NB4 (cell line): Measurements from ENCODE around the gene DLG2.

Experiments
- MYC ChIP-seq: IDR thresholded peaks from 2 replicates; pipeline ENCODE4 v1.6.1; 2011; ENCODE audit warnings: low read depth, low read length
- POLR2A ChIP-seq: IDR thresholded peaks from 2 replicates; pipeline ENCODE4 v1.6.1; 2011; ENCODE audit warnings: mild to moderate bottlenecking; ENCODE audit not compliant: insufficient read length; ENCODE audit errors: extremely low read depth
- TF ChIP-seq, protein P1 (sequence below): IDR thresholded peaks from one replicate; pipeline ENCODE4 v1.5.1; 2012; ENCODE audit warnings: low read depth, low read length
- TF ChIP-seq, protein P2 (sequence below): IDR thresholded peaks from 2 replicates; pipeline ENCODE4 v1.6.1; 2011; ENCODE audit warnings: low read depth, low read length

DNA sequence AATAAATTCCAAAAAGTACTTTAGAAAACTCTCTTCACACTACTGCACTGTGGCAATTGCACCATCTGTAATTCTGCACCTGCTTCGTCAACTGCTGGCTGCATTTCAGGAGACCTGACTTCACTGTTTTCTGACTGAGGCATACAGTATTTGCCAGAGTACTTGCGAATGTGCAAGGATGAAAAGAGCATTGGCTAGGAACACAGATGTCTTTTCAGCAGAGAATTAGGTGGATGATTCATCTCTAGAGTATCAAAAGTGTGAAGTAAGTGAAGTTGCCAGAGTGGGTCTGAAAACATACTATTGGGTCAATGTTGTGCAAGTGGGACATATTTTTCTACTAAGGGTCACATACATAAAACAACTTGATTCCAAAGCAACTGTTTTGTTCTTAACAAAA is 1913.4 kb downstream of the DLG2 start:
- TF ChIP-seq, protein P1, sequence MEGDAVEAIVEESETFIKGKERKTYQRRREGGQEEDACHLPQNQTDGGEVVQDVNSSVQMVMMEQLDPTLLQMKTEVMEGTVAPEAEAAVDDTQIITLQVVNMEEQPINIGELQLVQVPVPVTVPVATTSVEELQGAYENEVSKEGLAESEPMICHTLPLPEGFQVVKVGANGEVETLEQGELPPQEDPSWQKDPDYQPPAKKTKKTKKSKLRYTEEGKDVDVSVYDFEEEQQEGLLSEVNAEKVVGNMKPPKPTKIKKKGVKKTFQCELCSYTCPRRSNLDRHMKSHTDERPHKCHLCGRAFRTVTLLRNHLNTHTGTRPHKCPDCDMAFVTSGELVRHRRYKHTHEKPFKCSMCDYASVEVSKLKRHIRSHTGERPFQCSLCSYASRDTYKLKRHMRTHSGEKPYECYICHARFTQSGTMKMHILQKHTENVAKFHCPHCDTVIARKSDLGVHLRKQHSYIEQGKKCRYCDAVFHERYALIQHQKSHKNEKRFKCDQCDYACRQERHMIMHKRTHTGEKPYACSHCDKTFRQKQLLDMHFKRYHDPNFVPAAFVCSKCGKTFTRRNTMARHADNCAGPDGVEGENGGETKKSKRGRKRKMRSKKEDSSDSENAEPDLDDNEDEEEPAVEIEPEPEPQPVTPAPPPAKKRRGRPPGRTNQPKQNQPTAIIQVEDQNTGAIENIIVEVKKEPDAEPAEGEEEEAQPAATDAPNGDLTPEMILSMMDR: no peak
- TF ChIP-seq MYC (no peak), POLR2A (no peak)
- TF ChIP-seq, protein P2, sequence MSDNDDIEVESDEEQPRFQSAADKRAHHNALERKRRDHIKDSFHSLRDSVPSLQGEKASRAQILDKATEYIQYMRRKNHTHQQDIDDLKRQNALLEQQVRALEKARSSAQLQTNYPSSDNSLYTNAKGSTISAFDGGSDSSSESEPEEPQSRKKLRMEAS: no peak
